Vagina (tissue), 2 donors: Measurements from ENCODE around the gene ZNF555.

Experiments
- POLR2AphosphoS5 ChIP-seq, 2 donors: sonication (generic); formaldehyde crosslinking; IDR thresholded peaks; one replicate each; pipeline ENCODE4 v1.9.0; 2017; ENCODE audit warnings: antibody characterized with exemption in 2 of 2, mild to moderate bottlenecking in 2 of 2, low read depth in 1 of 2; ENCODE audit not compliant: insufficient read depth in 1 of 2
- TF ChIP-seq, protein P1 (sequence below), 3 experiments: fragments of 450-650 bp in 2 of 3; fragments of 200-600 bp in 1 of 3; sonication (generic) in 1 of 3; IDR thresholded peaks; one replicate each; pipeline ENCODE4 v1.5.1; 2017 to 2019; ENCODE audit warnings: antibody characterized with exemption in 3 of 3, mild to moderate bottlenecking in 2 of 3, moderate library complexity in 2 of 3

- TF ChIP-seq, protein P1, sequence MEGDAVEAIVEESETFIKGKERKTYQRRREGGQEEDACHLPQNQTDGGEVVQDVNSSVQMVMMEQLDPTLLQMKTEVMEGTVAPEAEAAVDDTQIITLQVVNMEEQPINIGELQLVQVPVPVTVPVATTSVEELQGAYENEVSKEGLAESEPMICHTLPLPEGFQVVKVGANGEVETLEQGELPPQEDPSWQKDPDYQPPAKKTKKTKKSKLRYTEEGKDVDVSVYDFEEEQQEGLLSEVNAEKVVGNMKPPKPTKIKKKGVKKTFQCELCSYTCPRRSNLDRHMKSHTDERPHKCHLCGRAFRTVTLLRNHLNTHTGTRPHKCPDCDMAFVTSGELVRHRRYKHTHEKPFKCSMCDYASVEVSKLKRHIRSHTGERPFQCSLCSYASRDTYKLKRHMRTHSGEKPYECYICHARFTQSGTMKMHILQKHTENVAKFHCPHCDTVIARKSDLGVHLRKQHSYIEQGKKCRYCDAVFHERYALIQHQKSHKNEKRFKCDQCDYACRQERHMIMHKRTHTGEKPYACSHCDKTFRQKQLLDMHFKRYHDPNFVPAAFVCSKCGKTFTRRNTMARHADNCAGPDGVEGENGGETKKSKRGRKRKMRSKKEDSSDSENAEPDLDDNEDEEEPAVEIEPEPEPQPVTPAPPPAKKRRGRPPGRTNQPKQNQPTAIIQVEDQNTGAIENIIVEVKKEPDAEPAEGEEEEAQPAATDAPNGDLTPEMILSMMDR (IDR thresholded peaks at IDR 0.05) = no peak
- TF ChIP-seq POLR2AphosphoS5 (IDR thresholded peaks at IDR 0.05; ENCODE audit: insufficient read depth in 1 of 2, low read depth in 1 of 2) = no peak
Observed at GRCh38 chr19:2885736-2886135, 44.5 kb downstream of the ZNF555 start.
